Hepatocyte (in vitro differentiated cells): Measurements from ENCODE around the gene GALNT8.

Experiments
- CTCF ChIP-seq: fragments of 200-600 bp; sonication (generic); IDR thresholded peaks from 2 replicates; pipeline ENCODE4 v1.5.1; 2016; ENCODE audit warnings: antibody characterized with exemption, mild to moderate bottlenecking; ENCODE audit not compliant: poor library complexity
- EZH2 ChIP-seq: fragments of 200-600 bp; sonication (generic); IDR thresholded peaks from 2 replicates; pipeline ENCODE4 v1.6.1; 2016; ENCODE audit warnings: antibody characterized with exemption, mild to moderate bottlenecking, borderline replicate concordance
- EZH2phosphoT487 ChIP-seq: fragments of 200-600 bp; sonication (generic); IDR thresholded peaks from one replicate; pipeline ENCODE4 v1.6.1; 2018; ENCODE audit warnings: antibody characterized with exemption, mild to moderate bottlenecking, low read depth, moderate library complexity; ENCODE audit not compliant: unreplicated experiment, severe bottlenecking

GRCh38 chr12:4771172-4771959 is 51.2 kb downstream of the GALNT8 start:
- no peak for TF ChIP-seq CTCF
- TF ChIP-seq EZH2: no peak
- TF ChIP-seq EZH2phosphoT487: no peak
